T-helper 2 cell (primary cell): ENCODE data around the gene ATP6V0E2.

Experiments
- DNase-seq, 5 experiments: peaks; one replicate each; pipeline versions ENCODE4 v3.0.0 to v3.0.0-alpha.2; 2012 to 2022

ATP6V0E2 gene

GRCh38 chr7:149864023-149864422, 9.7 kb upstream of the ATP6V0E2 start:
- DNase-seq = no peak

GRCh38 chr7:149864751-149865150, 9.0 kb upstream of the ATP6V0E2 start:
- DNase-seq = no peak

GRCh38 chr7:149865437-149865836, 8.3 kb upstream of the ATP6V0E2 start:
- DNase-seq = peak in 3 of 5 experiments; percentile 39 to 96 (median 49)

- DNase-seq = no peak
Measured at GRCh38 chr7:149866139-149866778, 7.5 kb upstream of the ATP6V0E2 start.

GRCh38 chr7:149866779-149867447, 6.9 kb upstream of the ATP6V0E2 start:
- DNase-seq = no peak

GRCh38 chr7:149867762-149868622, 5.8 kb upstream of the ATP6V0E2 start:
- no peak for DNase-seq

GRCh38 chr7:149868623-149869290, 5.0 kb upstream of the ATP6V0E2 start:
- DNase-seq = peak in 1 of 5 experiments; percentile 51

- no peak for DNase-seq
Measured at GRCh38 chr7:149869291-149869650, 4.5 kb upstream of the ATP6V0E2 start.

- peak in 3 of 5 experiments; percentile 20 to 94 (median 65) for DNase-seq
Measured at GRCh38 chr7:149869867-149870266, 3.9 kb upstream of the ATP6V0E2 start.

- no peak for DNase-seq
Measured at GRCh38 chr7:149870274-149870673, 3.5 kb upstream of the ATP6V0E2 start.

- DNase-seq = peak in 1 of 5 experiments; percentile 61
Measured at GRCh38 chr7:149870701-149871483, 2.9 kb upstream of the ATP6V0E2 start.

GRCh38 chr7:149871576-149871975, 2.2 kb upstream of the ATP6V0E2 start:
- peak in 1 of 5 experiments; percentile 64 for DNase-seq

GRCh38 chr7:149872419-149873073, 1.2 kb upstream of the ATP6V0E2 start:
- peak in 1 of 5 experiments; percentile 57 for DNase-seq

- no peak for DNase-seq
Measured at GRCh38 chr7:149873970-149874643, 338 bp downstream of the ATP6V0E2 start.

GRCh38 chr7:149874644-149875028, 867 bp downstream of the ATP6V0E2 start:
- no peak for DNase-seq

GRCh38 chr7:149875396-149875795, 1.6 kb downstream of the ATP6V0E2 start:
- no peak for DNase-seq

GRCh38 chr7:149877890-149878522, 4.2 kb downstream of the ATP6V0E2 start:
- DNase-seq = no peak

- no peak for DNase-seq
Measured at GRCh38 chr7:149878523-149878921, 4.8 kb downstream of the ATP6V0E2 start.

GRCh38 chr7:149879271-149879743, 5.5 kb downstream of the ATP6V0E2 start:
- DNase-seq = no peak
